Gastroesophageal sphincter (tissue), 3 donors: Measurements from ENCODE around the gene XNDC1N.
"Not testable (repeated sequence)": the region's sequence is repeated elsewhere in the genome, so short reads cannot be mapped to it uniquely, and the experiment has no call there.

Source experiments
- EP300 ChIP-seq: sonication (generic); formaldehyde crosslinking; IDR thresholded peaks from one replicate; pipeline ENCODE4 v1.6.1; 2017; ENCODE audit warnings: antibody characterized with exemption, mild to moderate bottlenecking
- POLR2A ChIP-seq, 2 donors: fragments of 450-650 bp; IDR thresholded peaks; one replicate each; pipeline ENCODE4 v1.6.1; 2017; ENCODE audit warnings: antibody characterized with exemption in 2 of 2, mild to moderate bottlenecking in 2 of 2, moderate library complexity in 1 of 2
- POLR2AphosphoS5 ChIP-seq: sonication (generic); formaldehyde crosslinking; IDR thresholded peaks from one replicate; pipeline ENCODE4 v1.6.1; 2017; ENCODE audit warnings: antibody characterized with exemption
- TF ChIP-seq, protein P1 (sequence below), 4 experiments: fragments of 200-600 bp in 2 of 4; fragments of 450-650 bp in 2 of 4; sonication (generic) in 1 of 4; IDR thresholded peaks; one replicate each; pipeline ENCODE4 v1.5.1; 2017 to 2019; ENCODE audit warnings: antibody characterized with exemption in 4 of 4, mild to moderate bottlenecking in 2 of 4, moderate library complexity in 2 of 4

DNA sequence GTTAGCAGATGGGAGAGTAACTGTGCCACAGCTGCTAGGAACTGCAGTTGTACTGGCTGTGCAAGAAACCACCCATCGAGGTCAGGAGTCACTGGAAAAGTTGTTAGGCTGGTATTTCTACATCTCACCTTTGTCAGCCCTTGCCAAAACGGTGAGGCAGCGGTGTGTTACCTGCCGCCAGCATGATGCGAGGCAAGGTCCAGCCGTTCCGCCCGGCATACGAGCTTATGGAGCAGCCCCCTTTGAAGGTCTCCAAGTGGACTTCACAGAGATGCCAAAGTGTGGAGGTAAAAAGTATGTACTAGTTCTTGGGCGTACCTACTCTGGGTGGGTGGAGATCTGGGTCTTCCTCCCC lies 16.4 kb downstream of the XNDC1N start:
- TF ChIP-seq POLR2AphosphoS5; POLR2A (IDR thresholded peaks at IDR 0.05); EP300: not testable (repeated sequence)
- TF ChIP-seq, protein P1, sequence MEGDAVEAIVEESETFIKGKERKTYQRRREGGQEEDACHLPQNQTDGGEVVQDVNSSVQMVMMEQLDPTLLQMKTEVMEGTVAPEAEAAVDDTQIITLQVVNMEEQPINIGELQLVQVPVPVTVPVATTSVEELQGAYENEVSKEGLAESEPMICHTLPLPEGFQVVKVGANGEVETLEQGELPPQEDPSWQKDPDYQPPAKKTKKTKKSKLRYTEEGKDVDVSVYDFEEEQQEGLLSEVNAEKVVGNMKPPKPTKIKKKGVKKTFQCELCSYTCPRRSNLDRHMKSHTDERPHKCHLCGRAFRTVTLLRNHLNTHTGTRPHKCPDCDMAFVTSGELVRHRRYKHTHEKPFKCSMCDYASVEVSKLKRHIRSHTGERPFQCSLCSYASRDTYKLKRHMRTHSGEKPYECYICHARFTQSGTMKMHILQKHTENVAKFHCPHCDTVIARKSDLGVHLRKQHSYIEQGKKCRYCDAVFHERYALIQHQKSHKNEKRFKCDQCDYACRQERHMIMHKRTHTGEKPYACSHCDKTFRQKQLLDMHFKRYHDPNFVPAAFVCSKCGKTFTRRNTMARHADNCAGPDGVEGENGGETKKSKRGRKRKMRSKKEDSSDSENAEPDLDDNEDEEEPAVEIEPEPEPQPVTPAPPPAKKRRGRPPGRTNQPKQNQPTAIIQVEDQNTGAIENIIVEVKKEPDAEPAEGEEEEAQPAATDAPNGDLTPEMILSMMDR (IDR thresholded peaks at IDR 0.05), result not testable (repeated sequence)
